ENCODE data around the gene DCXR.

GRCh38 chr17:81998691-81999438 is 38.6 kb downstream of the DCXR start:
- TF ChIP-seq CTCF (IDR thresholded peaks at IDR 0.05 in 2 of 3, conservative IDR thresholded peaks at IDR 0.05 in 1 of 3; ENCODE audit: control insufficient read depth in 2 of 3, extremely low read depth in 1 of 3, insufficient read depth in 1 of 3, low read depth in 3 of 3, low read length in 3 of 3): no peak
- no peak for TF ChIP-seq ZBTB33 (IDR thresholded peaks at IDR 0.05)
- TF ChIP-seq CREB1 (IDR thresholded peaks at IDR 0.05; ENCODE audit: low read depth): no peak
- no peak for TF ChIP-seq RFX5 (IDR thresholded peaks at IDR 0.05; ENCODE audit: low read depth, low read length)
- no peak for TF ChIP-seq EP300 (IDR thresholded peaks at IDR 0.05; ENCODE audit: borderline replicate concordance in 1 of 2, control insufficient read depth in 1 of 2, low read depth in 2 of 2, low read length in 2 of 2)
- TF ChIP-seq POLR2AphosphoS5 (IDR thresholded peaks at IDR 0.05; ENCODE audit: low read length): no peak
- no peak for TF ChIP-seq USF2 (IDR thresholded peaks at IDR 0.05; ENCODE audit: borderline replicate concordance, low read depth, low read length)
- no peak for TF ChIP-seq EZH2 (IDR thresholded peaks at IDR 0.05; ENCODE audit: borderline replicate concordance, control insufficient read depth, low read depth, low read length)
- no peak for TF ChIP-seq USF1 (IDR thresholded peaks at IDR 0.05; ENCODE audit: borderline replicate concordance, extremely low read length, insufficient read depth, low read depth, low read length)
- no peak for TF ChIP-seq GABPA (IDR thresholded peaks at IDR 0.05; ENCODE audit: low read depth)
- TF ChIP-seq POLR2A (IDR thresholded peaks at IDR 0.05; ENCODE audit: low read depth, low read length): no peak
- TF ChIP-seq SMC3 (IDR thresholded peaks at IDR 0.05; ENCODE audit: borderline replicate concordance, low read length): no peak
